Right renal pelvis (tissue), 4 donors: ENCODE data around the gene C10orf105. TPM values are rescaled to one million over a fixed set of nuclear protein-coding genes. Genes with fewer than 3 reads are reported as not detected.

ENCODE experiments used
- DNase-seq, 4 donors: peaks; one replicate each; pipeline ENCODE4 v3.0.0-alpha.2; 2013; ENCODE audit warnings: low read depth in 4 of 4, low spot score in 3 of 4, missing footprints in 1 of 4
- polyA plus RNA-seq, 4 donors: library from polyadenylated mRNA; unstranded; fragments of 120-200 nt; gene quantifications; one replicate each; pipeline ENCODE4 v1.2.1, GENCODE V29; 2013; ENCODE audit not compliant: insufficient read length in 4 of 4

Gene C10orf105
- polyA plus RNA-seq, 4 donors: 0.09 to 0.16 (median 0.15) TPM

DNA sequence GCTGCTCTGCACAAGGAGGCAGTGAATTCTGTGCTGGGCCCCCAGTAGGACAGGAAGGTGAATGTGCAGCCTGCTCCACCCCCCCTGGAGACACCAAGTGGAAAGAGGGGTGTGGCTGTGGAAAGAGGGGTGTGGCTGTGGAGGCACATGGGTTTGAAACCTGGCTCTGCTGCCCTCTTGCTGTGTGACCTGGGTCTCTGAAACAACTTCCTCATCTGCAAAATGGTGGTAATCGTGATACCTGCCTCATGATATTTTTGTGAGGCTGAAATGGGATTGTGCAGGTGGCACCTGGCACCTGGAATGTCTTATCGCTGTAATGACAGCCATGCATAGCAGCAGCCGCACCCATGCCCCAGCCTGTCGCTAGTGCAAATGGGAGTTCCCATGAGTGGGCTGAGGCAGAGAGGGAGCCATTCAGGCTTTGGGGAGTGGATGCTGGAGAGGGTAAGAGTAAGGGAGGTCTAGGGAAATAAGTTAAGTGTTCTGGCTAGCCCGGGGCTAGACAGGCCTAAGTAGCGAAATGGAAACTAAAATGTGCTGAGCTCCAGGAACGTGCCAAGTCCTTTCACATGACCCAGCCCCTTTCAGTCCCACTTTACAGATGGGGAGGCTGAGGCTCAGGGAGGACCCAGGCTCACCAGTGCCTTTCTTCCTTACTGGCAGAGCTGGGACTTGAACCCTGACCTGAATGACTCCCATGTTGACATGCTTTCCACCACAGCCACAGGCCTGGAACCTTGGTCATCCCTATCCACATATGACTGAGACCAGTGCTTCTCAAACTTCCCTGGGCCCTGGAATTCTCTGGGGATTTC is 35.0 kb downstream of the C10orf105 start:
- DNase-seq: no peak

DNA sequence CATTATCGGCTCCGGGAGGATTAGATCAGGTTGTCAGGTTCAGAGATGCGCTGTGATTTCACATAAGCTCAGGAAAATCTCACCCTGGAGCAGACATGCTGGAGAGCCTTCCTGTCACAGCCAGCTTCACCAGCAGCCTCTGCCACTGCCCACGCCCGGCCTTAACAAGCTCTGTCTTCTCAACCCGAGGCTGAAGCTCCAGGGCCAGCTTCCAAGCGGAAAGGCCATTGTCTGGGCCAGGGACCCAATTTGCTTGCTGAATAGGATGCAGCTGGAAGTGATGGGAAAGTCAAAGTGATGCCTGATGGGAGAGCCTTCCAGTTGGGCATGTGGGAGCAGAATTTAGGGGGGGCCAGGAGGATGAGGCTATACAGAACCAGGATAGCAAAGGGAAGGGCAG is 36.3 kb downstream of the C10orf105 start:
- DNase-seq: no peak

- no peak for DNase-seq
These were observed 37.6 kb downstream of the C10orf105 start for GRCh38 chr10:71681977-71682376.

GRCh38 chr10:71679425-71679824 is 40.2 kb downstream of the C10orf105 start:
- no peak for DNase-seq

DNA sequence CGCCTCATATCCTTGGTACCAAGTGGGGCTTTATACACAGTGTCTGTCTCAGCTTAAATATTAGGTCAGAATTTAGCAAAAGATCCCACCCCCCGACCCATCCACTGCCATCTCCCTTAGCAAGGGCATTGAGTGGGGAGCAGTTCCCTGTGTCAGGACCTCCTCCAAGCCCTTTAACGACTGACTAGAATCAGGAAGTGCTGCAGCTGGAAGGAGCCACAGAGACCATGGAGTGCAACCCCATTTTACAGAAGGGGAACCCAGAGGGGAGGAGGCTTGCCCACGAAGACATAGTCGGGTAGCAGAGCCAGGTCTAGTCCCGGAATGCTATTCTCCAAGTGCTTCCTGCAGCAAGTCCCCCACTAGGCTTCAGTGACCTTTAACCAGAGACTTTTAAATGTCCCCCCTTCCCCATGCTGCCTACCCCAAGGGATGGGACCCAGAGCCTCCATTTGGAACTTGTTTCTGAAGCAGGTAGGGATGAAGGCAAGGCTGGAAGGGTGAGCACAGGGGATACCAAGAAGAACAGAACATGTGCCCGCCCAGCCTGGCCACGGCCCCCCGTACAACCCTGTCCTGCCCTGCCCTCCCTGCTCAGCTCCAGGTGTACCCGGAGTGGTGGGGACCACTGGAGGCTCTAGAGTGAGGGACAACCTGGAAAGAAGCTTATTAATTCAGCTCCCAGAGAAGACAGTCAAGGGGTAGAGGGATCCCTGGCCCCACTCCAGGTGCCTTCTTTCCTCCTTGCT is 41.3 kb downstream of the C10orf105 start:
- DNase-seq: no peak

- no peak for DNase-seq
These were observed 42.3 kb downstream of the C10orf105 start for GRCh38 chr10:71677261-71677660.

GRCh38 chr10:71675295-71675970 is 44.1 kb downstream of the C10orf105 start:
- DNase-seq: no peak

GRCh38 chr10:71671994-71672946 is 47.3 kb downstream of the C10orf105 start:
- DNase-seq: no peak

GRCh38 chr10:71667387-71667752 is 52.2 kb downstream of the C10orf105 start:
- no peak for DNase-seq

- DNase-seq: peak; percentile 26 to 51 (median 38)
These were observed 52.8 kb downstream of the C10orf105 start for GRCh38 chr10:71666639-71667386.

DNA sequence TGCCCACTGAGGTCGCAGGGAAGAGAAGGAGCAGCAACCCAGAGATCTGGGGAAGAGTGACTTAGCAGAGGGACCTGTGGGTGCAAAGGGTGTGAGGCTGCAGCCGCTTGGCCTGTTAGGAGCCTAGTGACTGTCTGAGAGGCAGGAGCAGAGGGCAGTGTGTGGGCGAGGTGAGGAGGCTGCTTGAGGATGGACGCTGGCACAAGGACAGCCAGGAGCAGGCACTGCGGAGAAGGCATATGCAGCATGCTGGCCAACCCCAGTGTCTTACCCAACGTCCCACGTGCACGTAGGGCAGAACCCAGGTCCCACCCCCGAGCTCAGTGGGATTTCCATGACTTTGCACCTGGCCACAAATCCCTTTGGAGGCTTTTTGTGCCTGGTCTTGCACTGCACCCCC is 54.1 kb downstream of the C10orf105 start:
- DNase-seq: no peak

- no peak for DNase-seq
These were observed 55.0 kb downstream of the C10orf105 start for GRCh38 chr10:71664585-71664984.

DNA sequence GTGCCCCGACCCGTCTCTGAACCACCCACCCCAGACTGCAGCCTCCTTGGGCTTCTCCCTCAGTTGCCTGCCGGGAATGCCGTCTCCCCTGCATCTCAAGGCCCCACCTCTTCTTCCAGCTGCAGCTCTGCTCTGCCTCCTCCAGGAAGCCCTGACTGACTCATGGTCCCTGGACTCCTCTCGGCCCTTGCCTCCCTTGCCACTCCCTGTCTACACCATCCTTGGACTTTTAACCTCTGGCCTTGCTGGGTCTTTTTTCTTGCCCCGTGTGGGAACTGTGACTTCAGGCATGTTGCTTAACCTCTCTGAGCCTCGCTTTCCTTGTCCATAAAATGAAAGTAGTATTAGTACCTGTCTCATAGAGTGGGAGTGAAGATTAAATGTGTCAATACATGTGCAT is 56.3 kb downstream of the C10orf105 start:
- DNase-seq: no peak

DNA sequence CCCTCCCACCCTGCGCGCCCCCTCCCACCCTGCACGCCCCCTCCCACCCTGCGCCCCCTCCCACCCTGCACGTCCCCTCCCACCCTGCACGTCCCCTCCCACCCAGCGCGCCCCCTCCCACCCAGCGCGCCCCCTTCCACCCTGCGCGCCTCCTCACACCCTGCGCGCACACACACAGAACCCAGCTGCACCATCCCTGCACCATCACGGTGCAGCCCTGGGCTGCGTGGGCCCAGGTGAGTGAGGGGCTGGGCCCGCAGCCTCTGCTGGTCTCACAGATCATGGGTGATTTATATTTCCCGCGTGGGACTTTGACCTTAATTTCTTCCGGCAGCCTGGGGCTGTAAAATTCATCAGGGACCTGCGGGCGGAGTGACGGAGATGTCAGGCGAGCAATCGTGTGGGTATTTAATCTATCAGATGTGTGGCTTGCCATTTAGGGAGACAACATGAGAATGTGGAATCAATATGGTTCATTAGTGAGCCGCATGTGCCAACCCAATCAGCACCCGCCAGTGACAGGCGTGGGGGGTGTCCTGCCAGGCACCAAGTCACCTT is 57.7 kb downstream of the C10orf105 start:
- DNase-seq: no peak

Other genes starting within 250 kb of the C10orf105 start
- gene VSIR, start 53.7 kb upstream of the C10orf105 start, polyA plus RNA-seq: 10 to 100 TPM in 3 of 4 donors, 1 to 10 TPM in 1; 9.6 to 14.4 (median 12.0) TPM
- 100 to 1,000 TPM; 825 to 912 (median 890) TPM for gene PSAP, start 131.5 kb upstream of the C10orf105 start, polyA plus RNA-seq
- gene CHST3, start 244.6 kb upstream of the C10orf105 start, polyA plus RNA-seq: 10 to 100 TPM; 18.3 to 20.0 (median 19.4) TPM